Choroid plexus epithelial cell (primary cell): ENCODE measurements around the gene TMPRSS2.

Source experiments
- DNase-seq: peaks from one replicate; pipeline ENCODE4 v3.0.0-alpha.2; 2010; ENCODE audit warnings: low read depth
- H3K4me3 ChIP-seq: 2 replicates; pipeline ENCODE4 v1.5.1; 2011; ENCODE audit warnings: low read depth, mild to moderate bottlenecking, control low read depth, low read length, moderate library complexity
- CTCF ChIP-seq: conservative IDR thresholded peaks from 2 replicates; pipeline ENCODE4 v1.5.1; 2011; ENCODE audit warnings: low read depth, mild to moderate bottlenecking, control low read depth, inconsistent platforms, low read length, moderate library complexity

Gene TMPRSS2

GRCh38 chr21:41542727-41543126, 34.8 kb upstream of the TMPRSS2 start:
- no peak for TF ChIP-seq CTCF
- no peak for DNase-seq
- no peak overlapping the region for H3K4me3 ChIP-seq

- no peak for TF ChIP-seq CTCF
- DNase-seq: no peak
- no peak overlapping the region for H3K4me3 ChIP-seq
Measured at GRCh38 chr21:41537356-41537755, 29.4 kb upstream of the TMPRSS2 start.

GRCh38 chr21:41536827-41537103, 28.8 kb upstream of the TMPRSS2 start:
- no peak overlapping the region for H3K4me3 ChIP-seq
- no peak for TF ChIP-seq CTCF
- DNase-seq: no peak

- DNase-seq: no peak
- no peak overlapping the region for H3K4me3 ChIP-seq
- no peak for TF ChIP-seq CTCF
Measured at GRCh38 chr21:41536076-41536826, 28.3 kb upstream of the TMPRSS2 start.

GRCh38 chr21:41530366-41530765, 22.4 kb upstream of the TMPRSS2 start:
- H3K4me3 ChIP-seq: no peak overlapping the region
- TF ChIP-seq CTCF: no peak
- DNase-seq: no peak

- no peak overlapping the region for H3K4me3 ChIP-seq
- DNase-seq: no peak
- no peak for TF ChIP-seq CTCF
Measured at GRCh38 chr21:41529769-41530168, 21.8 kb upstream of the TMPRSS2 start.

- no peak for TF ChIP-seq CTCF
Measured at GRCh38 chr21:41526478-41527087, 18.6 kb upstream of the TMPRSS2 start.

More at GRCh38 chr21:41526478-41527087, 18.6 kb upstream of the TMPRSS2 start:
- no peak for DNase-seq
- no peak overlapping the region for H3K4me3 ChIP-seq
